COLO829 (cell line): ENCODE results near the gene SAPCD2.

ENCODE experiments used
- DNase-seq: peaks from one replicate; pipeline ENCODE4 v3.0.0; 2012; ENCODE audit warnings: low spot score

SAPCD2 gene

DNA sequence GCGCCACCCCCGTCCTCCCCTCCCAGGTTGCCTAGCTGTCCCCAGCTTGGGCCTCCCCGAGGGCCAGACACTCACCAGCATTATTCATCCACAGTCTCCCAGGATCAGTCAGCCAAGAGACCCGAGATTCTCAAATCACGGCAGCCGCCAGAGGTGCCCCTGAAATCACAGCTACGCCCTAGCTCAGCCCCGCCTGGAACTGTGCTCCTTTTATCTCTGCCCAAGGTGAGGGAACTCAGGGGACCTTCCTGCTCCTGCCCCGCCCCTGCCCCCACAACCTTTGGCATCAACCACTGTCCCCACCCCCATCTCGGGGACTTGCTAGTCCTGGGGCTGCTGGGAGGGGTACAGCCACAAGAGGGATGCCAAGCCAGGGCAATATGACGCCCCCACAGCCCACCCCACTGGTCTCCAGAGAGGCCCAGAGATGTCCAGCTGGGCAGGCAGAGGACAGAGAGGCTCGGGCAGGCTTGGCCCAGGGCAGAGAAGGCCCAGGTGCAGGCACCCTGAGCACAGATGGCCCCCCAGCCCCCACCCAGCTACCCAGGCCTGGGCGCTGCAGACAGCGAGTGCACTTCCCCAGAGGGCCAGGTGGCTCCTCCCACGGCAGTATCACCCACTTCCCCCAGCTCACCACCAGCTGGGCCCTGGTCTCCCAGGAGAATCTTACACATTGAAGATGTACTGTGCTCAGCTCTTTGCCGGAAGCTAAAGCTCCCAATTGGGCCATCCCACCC, 38.3 kb downstream of the SAPCD2 start, which contains the start of gene FUT7:
Gene FUT7, minus strand, starts transcription at position 185 of the 737 bp plus-strand sequence. Its CDS starts 97 bp downstream, at position 88.
- DNase-seq = no peak

DNA sequence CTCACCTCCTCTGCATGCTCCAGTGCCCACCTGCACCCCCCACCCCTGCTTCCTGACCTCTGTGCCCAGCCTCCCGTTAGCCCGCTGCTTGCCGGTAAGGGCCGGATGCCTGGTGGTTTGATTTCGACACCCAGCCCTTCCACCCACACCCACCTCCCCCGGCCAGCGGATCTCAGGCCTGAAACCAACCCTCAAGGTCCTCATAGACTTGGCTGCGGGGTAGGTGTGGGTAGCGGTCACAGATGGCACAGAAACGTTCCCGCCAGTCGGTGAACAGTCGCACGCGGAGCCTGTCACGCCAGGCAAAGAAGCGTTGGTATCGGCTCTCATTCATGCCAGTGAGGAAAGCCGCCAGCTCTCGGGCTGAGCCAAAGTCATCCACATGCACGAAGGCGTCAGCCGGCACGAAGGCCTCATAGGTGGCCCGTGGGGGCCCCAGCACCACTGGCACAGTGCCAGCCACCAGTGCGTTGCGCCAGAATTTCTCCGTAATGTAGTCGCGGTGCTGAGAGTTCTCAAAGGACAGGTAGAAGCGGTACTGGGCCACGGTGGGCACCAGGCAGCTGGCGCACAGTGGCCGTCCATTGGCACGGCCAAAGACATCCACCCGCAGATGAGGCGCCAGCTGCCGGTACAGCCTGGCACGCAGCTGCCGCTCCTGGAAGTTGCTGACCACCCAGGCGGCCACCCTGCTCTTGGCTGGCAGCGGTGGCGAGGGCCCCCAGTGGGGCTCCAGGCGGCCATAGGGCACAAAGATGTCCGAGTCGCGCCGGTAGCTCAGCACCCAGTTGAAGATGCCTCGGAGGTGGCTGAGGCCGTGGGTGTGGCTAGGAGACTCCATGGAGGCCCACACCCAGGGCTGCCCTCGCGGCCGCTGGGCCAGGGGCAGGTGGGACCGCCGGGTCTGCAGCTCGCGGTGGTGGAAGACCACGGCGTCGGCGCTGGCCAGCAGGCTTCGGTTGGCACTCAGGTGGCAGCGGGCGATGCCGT, 39.5 kb downstream of the SAPCD2 start:
- no peak for DNase-seq

DNA sequence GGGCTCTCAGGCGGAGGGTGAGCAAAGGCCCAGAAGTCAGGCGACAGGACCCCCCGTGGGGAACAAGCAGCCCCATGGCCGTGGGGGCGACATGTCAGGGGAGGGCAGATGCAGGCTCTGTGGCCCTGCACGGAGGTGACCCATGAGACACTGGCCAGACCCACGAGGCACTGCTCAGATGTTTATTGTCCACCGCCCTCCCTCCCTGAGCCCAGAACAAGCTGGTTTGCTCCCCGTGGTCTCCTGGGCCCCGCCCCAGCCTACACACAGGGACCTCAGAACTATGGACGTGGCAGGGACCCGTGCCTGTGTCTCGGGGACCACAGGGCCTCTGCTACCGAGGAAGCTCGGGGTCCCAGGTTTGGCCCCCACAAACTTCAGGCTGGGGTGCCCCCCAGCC, 40.4 kb downstream of the SAPCD2 start:
- no peak for DNase-seq

DNA sequence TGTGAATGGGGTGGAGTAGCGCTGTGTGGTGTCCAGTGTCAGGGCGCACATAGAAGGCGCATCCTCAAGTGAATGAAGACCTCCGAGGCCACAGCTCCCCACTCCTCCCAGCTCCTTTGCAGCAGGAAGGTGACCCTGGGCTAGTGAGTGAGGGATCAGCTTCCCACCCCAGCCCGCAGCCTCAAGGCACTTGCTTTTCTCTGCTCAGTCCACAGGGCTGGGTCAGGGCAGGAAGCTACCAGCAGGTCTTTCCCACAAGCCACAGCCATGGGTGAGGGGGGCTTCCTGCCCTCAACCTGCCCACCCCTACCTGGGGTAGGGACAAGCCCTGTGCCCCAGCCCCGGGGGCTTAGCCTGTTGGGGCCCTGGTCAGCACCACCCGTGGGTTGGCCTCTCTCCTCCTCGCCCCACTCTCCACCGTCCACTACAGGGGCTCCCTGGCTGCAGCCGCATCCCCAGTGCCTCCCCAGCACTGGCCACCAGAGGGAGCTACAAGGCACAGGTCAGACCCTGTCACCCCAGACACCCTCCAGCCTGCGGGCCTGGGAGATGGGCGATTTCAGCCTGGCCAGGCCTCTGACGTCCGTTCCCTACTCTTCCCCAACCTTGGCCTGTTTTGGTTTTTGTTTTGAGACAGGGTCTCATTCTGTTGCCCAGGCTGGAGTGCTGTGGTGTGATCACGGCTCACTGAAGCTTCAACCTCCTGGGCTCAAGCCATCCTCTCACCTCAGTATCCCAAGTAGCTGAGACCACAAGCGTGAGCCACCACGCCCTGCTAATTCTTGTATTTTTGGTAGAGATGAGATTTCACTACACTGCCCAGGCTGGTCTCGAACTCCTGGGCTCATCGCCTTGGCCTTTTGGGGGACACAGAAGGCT, 41.1 kb downstream of the SAPCD2 start:
- no peak for DNase-seq

DNA sequence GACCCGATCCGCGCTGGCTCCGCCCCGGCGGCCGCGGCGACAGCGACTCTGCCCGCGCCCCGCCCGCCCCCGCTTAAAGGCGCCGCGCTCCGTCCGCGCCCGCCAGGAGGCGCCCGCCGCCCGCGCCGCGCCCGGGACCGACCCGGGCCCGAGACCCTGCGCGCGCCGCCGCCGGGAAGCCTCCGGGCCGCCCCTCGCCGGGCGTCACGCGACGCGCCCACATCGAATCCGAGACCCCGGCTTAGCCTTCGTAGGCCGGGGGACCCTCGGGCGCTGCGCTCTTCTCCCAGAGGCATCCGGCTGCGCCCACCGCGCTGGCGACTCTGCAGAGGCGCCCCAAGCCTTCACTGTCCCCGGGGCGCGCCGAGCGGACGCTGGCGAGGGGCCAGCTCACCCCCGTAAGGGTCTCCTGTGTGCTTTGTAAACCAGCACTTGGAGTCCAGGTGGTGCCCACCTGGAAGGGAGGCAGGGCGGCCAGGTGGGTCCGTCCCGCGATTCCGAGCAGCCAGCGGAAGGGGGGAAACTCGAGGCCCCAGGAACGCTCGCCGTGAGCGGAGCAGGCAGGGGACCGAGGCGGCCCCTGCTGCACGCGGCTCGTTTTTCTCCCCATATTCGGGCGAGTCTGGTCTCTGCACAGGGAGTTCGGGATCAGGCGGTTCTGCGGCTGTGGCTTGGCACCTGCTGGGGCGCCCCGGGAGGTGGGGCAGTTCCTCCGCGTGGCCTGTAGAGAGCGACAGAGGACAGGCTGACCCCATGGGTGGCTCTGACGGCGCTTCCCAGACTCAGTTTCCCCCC, 41.9 kb downstream of the SAPCD2 start:
- DNase-seq = no peak

DNA sequence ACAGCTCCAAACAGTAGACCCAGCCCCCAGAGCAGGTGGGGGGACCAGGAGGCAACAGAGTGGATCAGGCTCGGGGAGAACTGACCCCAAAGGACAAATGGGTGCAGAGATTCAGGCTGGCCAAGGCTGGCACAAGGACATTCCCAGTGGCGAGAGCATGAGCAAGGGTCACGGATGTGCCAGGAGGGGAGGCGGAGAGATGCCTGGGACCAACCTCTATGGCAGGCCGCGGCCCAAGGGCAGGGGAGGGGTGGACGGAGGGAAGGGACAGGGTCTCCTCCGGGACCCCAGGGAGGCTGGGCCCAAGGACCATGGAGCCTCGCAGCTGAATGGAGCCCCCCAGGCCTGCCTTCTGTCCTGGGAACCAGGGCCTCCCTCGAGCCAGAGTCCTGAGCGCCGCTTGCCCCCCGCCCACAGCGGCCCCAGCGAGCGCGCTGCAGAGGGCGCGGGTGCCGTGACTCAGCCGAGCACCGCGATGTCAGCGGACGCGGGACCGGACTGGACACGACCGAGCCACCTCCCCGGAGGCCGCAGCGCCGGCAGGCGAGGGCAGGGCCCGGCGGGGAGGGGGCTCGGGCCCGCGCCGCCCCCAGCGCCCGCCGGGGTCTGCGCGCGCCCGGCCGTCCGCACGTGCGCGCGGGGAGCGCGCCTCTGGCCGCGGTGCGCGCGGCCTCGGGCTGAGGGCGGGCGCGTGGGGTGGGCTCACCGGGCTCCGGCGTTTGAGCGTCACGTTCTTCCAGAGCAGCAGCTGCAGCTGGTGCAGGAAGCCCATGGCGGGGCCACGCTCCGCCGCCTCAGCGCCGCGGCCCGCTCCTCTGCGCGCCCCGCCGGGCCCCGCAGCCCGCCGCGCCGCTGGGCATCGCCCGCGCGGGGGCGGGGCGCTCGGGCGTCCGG, 42.7 kb downstream of the SAPCD2 start, which contains the start of gene ABCA2:
Gene ABCA2, minus strand, starts transcription at position 869 of the 894 bp plus-strand sequence. Its CDS starts 97 bp downstream, at position 772.
- DNase-seq = no peak

DNA sequence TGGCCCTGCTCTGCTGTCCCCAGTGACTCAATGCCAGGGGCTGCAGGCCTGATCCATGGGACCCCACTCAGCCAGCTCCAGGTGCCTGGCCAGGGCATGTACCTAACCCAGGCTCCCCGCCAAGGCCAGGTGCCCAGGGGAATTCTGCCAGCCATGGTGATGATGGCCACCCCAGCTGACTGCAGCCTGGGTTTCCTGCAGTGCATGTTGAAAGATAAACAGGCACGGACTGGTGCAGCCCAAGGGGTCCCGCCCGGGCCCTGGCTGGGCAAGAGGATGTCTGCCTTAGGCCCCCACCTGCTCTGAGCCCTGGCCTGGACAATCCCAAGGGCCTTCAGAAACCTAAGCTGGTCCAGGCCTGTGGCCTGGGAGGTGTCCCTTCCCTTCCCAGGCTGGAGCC, 43.5 kb downstream of the SAPCD2 start:
- no peak for DNase-seq

DNA sequence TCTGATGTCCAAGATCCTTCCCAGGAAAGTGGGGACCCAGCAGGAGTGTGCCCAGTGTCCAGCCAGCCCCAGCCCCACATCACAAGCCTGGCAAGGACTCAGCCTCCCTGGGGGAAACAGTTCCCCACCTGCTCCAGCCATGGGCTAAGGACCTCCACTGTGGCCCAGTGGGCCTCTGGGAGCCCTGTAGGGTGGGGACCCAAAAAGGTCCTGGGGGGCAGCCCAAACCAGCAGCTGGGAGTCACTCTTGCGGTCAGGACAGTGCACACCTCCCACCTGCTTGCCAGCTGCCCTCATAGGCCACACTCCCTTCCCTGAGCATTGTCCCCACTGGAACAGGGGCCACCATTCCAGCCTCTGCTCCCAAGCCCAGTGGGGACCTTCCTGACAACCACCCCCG, 44.0 kb downstream of the SAPCD2 start:
- DNase-seq = no peak

DNA sequence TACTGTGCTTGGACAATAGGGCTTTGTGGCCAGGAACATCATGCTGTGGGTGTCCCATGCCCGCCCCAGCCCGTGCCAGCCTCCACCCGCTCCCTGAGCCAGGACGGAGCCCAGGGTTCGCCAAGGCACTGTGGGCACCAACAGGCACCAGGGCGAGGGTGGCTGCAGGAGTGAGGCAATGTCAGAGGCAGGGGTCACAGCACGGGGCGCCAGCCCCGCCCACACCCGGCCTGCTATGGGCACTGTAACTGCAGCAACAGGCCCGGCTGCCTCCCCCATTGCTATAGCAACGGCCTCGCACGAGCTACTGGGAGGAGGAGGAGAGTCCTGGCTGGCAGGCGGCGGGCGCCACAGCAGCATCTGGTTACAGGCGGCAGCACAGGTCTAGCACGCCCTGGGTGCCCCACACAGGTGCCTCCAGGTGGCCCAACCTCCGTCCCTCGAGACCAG, 44.8 kb downstream of the SAPCD2 start:
- peak; percentile 33 for DNase-seq

DNA sequence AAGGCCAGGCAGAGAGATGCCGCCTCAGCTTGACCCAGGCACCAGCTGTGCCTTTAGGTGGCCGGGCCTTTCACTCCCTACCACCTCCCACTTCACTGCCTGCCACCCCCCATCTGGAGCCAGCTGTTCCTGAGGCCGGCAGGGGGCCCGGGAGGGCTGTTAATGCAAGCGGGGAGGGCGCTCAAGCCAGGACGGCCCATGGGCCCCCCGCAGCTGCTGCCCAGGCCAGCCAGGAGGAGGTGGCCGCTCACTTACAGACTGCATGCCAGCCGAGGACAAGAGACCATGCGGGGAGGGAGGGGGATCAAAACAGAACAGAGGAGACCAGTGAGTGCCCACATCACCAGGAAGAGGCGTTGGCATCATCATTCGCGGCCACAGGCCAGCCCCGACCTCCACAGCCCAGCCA, 46.8 kb downstream of the SAPCD2 start:
- DNase-seq = no peak

DNA sequence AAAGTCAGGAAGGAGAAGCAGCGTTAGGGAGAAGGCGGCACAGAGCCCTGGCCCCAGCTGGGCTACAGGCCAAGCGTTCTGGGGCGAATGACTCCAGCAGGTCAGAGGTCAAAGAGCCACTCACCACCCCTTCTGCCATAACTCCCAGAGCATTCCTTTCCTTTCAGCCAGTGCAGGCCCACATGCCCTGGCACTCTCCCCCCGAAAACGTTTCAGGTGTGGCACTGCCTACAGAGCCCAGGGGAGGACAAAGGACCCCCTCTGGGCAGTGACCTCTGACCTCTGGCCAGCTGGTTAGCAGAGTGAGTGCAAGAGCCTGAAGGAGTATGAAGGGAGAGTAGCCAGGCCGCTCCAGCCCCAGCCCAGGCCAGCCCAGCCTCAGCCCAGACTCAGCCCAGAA, 47.2 kb downstream of the SAPCD2 start:
- DNase-seq = no peak

DNA sequence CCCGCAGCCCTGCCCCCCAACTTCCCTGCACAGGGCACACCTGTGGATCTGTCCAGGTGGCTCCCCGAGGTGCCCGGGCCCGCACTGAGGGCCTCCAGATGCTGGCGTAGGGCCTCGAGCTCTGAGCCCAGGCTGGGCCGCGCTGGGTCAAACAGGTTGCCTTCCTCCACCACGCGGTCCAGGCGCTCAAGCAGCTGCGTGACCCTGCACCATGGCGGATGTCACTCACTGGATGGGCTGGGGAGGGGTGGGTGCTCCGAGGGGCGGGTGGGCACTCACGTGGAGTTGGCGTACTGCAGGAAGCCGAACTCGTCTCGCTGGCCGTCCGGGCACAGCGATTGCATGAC, 47.7 kb downstream of the SAPCD2 start:
- no peak for DNase-seq

DNA sequence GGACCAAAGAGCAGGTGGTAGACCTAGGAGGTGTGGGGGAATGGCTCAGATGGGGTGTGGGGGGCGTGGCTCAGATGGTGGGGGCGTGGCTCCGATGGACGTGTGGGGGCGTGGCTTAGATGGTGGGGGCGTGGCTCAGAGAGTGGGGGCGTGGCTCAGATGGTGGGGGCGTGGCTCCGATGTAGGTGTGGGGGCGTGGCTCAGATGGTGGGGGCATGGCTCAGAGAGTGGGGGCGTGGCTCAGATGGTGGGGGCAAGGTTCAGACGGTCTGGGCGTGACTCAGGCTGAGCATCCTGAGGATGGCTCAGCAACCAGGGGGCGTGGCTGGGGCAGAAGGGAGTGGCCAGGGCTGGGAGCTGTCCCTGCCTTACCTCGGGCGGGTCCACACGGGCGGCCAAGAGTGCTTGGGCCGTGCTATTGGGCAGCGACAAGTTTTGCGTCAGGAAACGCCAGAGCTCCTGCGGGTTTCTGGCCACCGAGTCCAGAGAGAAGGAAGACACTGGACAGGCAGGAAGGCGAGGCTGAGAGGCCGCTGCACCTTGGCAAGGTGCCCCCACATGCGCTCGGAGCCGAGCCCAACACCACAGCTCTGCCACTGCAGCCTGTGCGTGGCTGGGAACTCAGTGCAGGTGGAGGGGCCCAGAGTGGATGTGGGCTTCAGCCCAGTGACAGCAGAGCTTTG, 48.2 kb downstream of the SAPCD2 start:
- peak; percentile 91 for DNase-seq

DNA sequence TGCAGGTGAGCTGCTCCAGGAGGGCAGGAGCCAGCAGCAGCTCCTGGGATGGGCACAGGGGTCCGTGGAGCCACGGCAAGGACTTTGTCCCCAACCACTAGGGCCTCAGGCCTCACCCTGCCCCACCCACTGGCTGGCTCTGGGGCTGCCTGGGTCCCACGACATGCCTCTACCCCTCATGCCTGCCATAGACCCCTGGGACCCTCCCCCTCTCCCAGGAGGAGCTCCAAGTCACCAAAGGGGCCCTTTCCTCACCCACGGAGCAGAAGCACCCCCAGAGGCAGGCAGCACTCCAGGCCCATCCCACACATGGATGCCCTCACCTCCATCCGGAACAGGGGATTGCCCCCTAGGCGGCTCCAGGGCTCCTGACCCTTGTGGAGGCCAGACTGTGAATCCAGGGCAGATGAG, 48.8 kb downstream of the SAPCD2 start:
- DNase-seq = no peak

DNA sequence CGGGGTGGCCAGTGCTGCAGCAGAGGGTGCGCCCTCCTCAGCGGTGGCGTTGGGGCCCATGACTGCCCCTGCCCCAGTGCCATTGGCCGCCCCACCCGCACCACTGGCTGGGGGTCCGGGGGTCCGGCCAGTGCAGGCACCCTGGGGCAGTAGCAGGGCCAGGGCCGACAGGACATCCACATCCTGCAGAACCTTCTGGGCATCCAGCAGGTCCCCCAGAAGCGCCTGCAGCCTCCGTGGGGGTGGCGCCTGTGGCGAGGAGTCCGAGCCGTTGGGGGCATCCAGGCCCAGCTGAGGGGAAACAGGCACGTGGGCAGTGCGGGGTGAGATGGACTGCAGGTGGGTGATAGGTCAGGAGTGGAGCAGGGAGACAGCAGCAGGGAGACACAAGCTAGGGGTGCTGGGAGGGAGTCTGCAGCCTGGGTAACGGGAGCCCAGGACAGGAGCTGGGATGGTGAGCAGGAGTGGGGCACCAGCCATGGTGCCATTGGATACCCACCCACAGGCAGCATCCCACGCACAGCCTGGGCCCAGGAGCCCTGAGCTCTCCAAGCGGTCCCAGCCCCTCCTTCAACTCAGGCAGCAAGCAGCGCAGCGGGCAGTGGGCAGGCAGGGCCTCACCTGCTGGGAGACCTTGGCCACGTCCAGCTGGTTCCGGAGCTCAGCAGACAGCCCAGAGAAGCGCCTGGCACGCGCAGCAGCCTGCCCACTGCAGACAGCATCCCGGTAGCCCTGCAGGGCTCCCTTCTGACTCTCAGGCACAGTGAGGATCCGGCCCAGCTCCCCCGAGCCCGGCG, 49.4 kb downstream of the SAPCD2 start:
- no peak for DNase-seq

DNA sequence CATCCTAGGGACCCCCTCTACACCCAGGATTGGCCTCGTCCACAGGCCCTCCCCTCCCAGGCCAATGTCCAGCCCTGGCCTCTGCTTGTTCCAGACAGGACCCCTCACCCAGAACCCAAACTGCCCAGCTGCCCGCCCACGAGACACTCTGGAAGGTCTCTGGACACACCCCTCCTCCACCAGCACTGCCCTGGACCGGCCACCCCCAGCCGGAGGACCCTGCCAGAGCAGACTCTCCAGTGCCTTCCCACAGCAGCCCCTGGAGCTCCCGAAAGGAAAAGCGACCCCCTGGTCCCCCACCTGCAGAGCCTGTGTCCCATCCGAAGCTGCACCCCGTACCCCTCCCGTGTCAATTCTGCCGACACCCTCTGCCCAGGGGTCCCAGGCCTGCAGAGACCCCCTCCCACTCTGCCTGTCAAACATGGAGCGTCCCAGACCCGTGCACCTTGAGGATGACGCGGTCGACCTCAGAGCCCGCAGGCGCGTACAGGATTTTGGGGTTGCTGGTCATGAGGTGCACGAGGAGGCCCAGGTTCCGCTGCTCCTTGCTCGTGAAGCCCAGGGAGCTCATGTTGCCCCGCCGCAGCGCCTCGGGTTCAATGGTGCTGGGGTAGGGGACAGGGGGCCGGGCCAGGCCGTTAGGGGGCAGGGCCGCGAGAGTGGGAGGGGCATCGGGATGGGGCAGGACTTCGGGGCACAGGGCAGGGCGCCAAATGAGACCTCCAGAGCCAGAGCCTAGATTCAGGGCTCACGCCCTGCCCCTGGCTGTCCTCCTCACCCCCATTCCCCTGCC, 50.3 kb downstream of the SAPCD2 start:
- DNase-seq = no peak

DNA sequence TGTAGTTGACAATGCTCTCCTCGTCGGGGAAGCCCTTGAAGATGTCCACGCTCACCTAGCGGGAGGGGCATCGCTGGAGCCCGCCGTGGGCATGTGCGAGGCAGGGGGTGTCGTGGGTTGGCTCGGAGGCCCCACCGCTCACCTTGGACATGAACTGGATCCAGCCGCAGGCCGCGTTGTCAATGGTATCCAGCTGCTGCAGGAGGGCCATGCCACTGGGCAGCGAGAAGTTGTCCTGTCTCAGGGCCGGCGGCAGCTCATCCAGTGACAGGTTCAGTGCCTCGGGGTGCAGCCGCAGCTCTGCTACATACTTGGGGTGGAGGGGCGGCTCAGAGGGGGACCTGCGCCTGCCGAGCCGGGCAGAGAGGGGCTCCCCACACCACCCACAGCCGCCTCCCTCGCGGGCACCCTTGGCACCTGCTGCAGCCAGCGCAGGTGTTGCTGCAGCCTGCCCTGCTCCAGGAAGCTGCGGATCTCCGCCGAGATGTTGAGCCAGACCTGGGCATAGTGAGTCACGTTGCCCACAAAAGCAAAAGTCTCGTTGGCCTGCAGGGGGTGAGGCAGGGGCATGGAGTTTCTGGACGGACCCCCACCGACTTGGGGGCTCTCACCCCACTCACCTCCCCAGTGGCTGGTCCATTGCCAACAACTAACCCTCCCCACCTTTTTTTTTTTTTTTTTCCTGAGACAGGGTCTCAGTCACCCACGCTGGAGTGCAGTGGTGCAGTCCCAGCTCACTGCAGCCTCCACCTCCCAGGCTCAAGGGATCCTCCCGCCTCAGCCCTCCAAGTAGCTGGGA, 51.4 kb downstream of the SAPCD2 start:
- no peak for DNase-seq
